ENCODE data around the gene KIAA0825. TPM values are rescaled to one million over a fixed set of nuclear protein-coding genes. Genes with fewer than 3 reads are reported as not detected.
A peak's percentile ranks its signal among the peaks of the same experiment; 100 is the strongest.

The KIAA0825 gene
- 3.1 TPM for total RNA-seq

- DNase-seq (ENCODE audit: low spot score) (peak; percentile 92), ATAC-seq (peak; percentile 95)
These were observed at the start of gene KIAA0825, which contains the start of gene SLF1 for GRCh38 chr5:94618493-94619328. KIAA0825 (minus strand) TSS chr5:94618604; CDS start chr5:94537126, 81,478 bp downstream. SLF1 (plus strand) TSS chr5:94618669; CDS start chr5:94628811, 10,142 bp downstream.

- DNase-seq (ENCODE audit: low spot score) (no peak), ATAC-seq (no peak)
These were observed 49.5 kb upstream of the KIAA0825 start for GRCh38 chr5:94667937-94668336.

- no peak for DNase-seq (ENCODE audit: low spot score)
- no peak for ATAC-seq
These were observed 42.7 kb upstream of the KIAA0825 start for GRCh38 chr5:94661086-94661485.

- DNase-seq (ENCODE audit: low spot score) (no peak), ATAC-seq (no peak)
These were observed 42.1 kb upstream of the KIAA0825 start for GRCh38 chr5:94660506-94660905.

GRCh38 chr5:94658272-94658671 lies 39.9 kb upstream of the KIAA0825 start:
- ATAC-seq (no peak), DNase-seq (ENCODE audit: low spot score) (no peak)

- no peak for DNase-seq (ENCODE audit: low spot score)
These were observed 31.5 kb upstream of the KIAA0825 start for GRCh38 chr5:94649874-94650273.

GRCh38 chr5:94646758-94647157 lies 28.4 kb upstream of the KIAA0825 start:
- no peak for DNase-seq (ENCODE audit: low spot score)
- ATAC-seq = no peak

More at GRCh38 chr5:94649874-94650273, 31.5 kb upstream of the KIAA0825 start:
- ATAC-seq = no peak

GRCh38 chr5:94645053-94645452 lies 26.6 kb upstream of the KIAA0825 start:
- ATAC-seq = no peak
- no peak for DNase-seq (ENCODE audit: low spot score)

GRCh38 chr5:94640176-94640575 lies 21.8 kb upstream of the KIAA0825 start:
- DNase-seq (ENCODE audit: low spot score) (no peak), ATAC-seq (no peak)

GRCh38 chr5:94632024-94632423 lies 13.6 kb upstream of the KIAA0825 start:
- no peak for ATAC-seq

GRCh38 chr5:94627191-94627590 lies 8.8 kb upstream of the KIAA0825 start:
- DNase-seq (ENCODE audit: low spot score) = no peak
- no peak for ATAC-seq

More at GRCh38 chr5:94632024-94632423, 13.6 kb upstream of the KIAA0825 start:
- DNase-seq (ENCODE audit: low spot score) = no peak

- ATAC-seq (peak; percentile 76), DNase-seq (ENCODE audit: low spot score) (no peak)
These were observed 5.5 kb upstream of the KIAA0825 start for GRCh38 chr5:94623877-94624276.

GRCh38 chr5:94623011-94623410 lies 4.6 kb upstream of the KIAA0825 start:
- ATAC-seq = no peak
- DNase-seq (ENCODE audit: low spot score) = no peak

GRCh38 chr5:94621763-94622162 lies 3.4 kb upstream of the KIAA0825 start:
- DNase-seq (ENCODE audit: low spot score) = no peak
- ATAC-seq = no peak

GRCh38 chr5:94620256-94620655 lies 1.9 kb upstream of the KIAA0825 start:
- ATAC-seq = no peak
- no peak for DNase-seq (ENCODE audit: low spot score)

GRCh38 chr5:94618029-94618492 lies 343 bp downstream of the KIAA0825 start:
- DNase-seq (ENCODE audit: low spot score) = peak; percentile 75
- peak; percentile 67 for ATAC-seq

GRCh38 chr5:94615862-94616261 lies 2.5 kb downstream of the KIAA0825 start:
- no peak for ATAC-seq

GRCh38 chr5:94614156-94614805 lies 4.1 kb downstream of the KIAA0825 start:
- no peak for ATAC-seq
- no peak for DNase-seq (ENCODE audit: low spot score)

More at GRCh38 chr5:94615862-94616261, 2.5 kb downstream of the KIAA0825 start:
- no peak for DNase-seq (ENCODE audit: low spot score)

GRCh38 chr5:94613583-94613982 lies 4.8 kb downstream of the KIAA0825 start:
- peak; percentile 26 for ATAC-seq
- DNase-seq (ENCODE audit: low spot score) = no peak

GRCh38 chr5:94595281-94595840 lies 23.0 kb downstream of the KIAA0825 start:
- ATAC-seq (no peak), DNase-seq (ENCODE audit: low spot score) (no peak)

GRCh38 chr5:94577466-94578245 lies 40.7 kb downstream of the KIAA0825 start:
- DNase-seq (ENCODE audit: low spot score) = no peak
- no peak for ATAC-seq

Data from left lobe of liver (tissue), 2 donors.